ENCODE data around the gene SRCIN1.
"Not testable (repeated sequence)": the region's sequence is repeated elsewhere in the genome, so short reads cannot be mapped to it uniquely, and the experiment has no call there.

The SRCIN1 gene

DNA sequence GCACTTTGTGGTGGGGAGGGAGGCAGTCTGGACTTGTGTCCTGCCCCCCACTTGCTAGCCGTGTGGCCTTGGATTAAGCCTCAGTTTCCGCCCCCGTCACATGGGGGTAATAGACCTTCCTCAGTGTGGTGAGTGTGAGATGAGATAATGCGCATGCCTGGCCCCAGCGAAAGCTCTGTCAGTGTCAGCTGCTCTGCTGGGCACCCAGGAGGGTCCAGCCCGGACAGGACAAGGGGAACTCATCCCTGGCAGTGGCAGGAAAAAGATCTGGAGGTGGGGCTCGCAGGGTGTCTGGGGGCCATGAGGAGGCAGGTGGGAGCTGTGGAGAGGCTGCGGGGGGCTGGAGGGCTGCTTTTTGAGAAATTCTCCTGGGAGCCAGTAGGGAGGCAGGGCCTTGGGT is 63.5 kb downstream of the SRCIN1 start:
- DNase-seq (ENCODE audit: low read depth), result no peak

DNA sequence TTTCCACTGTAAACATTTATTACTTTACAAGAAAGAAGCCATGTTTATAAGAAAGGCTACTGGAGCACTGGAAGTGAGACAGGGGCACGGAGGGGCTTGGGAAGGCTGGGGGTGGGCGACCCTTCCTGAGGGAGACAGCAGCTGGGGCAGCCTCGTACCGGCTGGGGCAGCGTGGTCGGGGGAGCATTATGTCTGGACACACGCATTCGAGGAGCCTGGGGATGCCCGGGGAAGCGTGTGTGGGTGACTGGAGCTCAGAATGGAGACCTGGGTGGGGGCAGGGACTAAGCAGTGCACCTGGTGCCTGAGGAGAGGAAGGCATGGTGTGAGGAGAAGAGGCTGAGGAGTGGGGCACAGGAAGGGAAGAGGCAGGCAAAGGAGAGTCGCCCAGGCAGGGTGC is 64.5 kb downstream of the SRCIN1 start:
- no peak for DNase-seq (ENCODE audit: low read depth)

DNA sequence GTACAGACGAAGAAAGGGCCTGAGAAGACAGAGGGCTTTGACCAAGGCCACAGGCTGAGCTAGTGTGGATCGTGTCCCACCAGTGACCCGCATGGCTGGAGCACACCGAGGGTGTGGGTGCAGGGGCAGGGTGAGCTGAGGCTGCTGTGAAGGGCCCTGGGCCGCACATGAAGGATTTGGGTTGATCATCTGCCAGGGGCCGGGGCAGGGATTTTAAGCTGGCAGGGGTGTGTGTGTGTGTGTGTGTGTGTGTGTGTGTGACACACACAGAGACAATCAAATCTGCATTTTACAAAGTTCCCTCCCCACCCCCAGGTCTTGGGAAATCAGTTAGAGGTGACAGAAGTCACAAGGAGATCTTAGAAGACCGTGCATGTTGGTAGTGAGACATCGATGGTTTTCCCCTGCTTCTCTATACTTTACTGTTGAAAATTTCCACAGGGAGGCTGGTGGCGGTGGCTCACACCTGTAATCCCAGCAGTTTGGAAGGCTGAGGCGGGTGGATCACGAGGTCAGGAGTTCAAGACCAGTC is 65.2 kb downstream of the SRCIN1 start:
- DNase-seq (ENCODE audit: low read depth), result no peak

DNA sequence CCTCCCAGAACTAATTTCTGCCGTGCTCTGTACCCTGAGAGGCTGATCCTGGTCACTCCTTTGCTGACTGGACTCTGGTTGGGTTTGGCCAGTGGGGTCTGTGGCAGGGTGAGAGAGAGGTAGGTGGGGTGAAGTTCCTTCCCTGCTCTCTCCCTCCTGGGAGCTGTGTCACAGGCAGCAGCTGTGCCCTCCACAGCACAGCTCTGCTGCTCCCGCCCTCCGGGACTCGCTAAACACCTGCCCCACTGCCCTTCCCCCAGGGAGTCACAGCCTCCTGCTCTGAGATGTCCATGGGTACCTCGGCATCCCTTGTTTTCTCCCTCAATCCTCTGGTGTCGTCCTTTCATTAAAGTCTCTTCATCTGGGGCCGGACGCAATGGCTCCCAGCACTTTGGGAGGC is 66.4 kb downstream of the SRCIN1 start:
- DNase-seq (ENCODE audit: low read depth), result no peak

DNA sequence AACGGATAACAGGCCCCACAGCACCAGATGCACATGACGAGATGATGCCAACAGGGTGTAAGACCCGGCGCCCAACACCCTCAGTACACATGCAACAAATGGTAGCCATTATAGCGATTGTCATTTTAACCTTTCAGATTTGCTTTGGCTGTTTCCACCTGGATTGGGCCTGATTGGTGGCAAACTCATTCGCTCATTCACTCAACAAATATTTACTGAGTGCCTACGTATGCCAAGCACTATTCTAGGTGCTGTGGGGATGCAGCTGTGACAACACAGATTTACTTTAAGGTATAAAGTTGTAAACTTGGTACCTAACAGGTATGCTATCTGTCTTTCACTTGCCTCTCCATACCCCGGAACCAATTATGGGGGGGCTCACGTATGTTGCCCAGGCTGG is 66.8 kb downstream of the SRCIN1 start:
- DNase-seq (ENCODE audit: low read depth), result no peak

DNA sequence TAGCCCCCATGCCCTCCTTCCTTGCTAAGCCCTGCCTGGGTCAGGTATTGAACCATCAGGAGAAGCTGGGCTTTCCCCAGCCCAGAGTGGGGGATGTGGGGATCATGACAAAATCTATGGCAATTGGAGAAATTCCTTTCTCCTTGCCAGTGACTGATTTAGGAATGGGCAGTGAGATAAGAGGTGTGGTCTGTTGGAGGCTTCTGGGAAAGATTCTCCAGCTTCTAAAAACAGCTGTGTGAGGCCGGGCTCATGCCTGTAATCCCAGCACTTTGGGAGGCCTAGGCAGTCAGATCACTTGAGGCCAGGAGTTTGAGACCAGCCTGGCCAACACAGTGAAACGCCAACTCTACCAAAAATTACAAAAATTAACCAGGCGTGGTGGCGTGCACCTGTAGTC is 69.1 kb downstream of the SRCIN1 start:
- peak; percentile 32 for DNase-seq (ENCODE audit: low read depth)

DNA sequence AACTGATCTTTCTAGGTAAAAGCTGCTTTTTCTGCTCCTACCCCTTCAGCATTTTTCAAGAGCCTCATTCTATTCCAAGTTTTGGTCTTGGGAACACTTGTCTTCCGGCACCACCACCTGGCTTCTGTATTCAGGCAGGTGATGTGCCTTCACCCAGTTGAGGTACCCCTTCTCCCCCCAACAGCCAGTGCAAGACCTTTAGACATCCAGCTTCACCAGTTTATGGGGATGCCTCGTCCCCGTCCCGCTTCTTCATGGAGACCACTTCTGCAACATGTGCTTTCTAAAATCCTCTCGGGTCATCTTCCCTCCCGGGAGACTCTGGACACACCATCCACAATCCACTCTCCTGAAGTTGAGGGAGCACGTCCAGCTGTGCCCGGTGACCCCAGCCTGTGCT is 69.9 kb downstream of the SRCIN1 start:
- no peak for DNase-seq (ENCODE audit: low read depth)

DNA sequence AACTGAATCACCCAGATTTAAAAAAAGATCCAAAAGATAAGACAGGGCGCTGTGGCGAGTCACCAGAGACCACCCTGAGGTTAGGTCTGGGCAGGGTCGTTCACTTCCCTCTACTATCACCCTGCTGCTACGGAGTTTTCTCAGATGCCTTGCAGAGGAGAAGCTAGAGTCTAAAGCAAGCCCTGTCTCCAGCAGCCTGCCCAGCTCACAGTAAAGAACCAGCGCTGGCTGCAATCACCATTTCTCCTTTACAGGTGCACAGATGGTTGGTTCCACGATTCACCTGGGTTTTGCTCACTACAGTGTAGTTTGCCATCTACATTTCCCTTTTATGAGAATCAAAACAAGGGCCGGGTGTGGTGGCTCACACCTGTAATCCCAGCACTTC is 71.3 kb downstream of the SRCIN1 start:
- DNase-seq (ENCODE audit: low read depth), result no peak

DNA sequence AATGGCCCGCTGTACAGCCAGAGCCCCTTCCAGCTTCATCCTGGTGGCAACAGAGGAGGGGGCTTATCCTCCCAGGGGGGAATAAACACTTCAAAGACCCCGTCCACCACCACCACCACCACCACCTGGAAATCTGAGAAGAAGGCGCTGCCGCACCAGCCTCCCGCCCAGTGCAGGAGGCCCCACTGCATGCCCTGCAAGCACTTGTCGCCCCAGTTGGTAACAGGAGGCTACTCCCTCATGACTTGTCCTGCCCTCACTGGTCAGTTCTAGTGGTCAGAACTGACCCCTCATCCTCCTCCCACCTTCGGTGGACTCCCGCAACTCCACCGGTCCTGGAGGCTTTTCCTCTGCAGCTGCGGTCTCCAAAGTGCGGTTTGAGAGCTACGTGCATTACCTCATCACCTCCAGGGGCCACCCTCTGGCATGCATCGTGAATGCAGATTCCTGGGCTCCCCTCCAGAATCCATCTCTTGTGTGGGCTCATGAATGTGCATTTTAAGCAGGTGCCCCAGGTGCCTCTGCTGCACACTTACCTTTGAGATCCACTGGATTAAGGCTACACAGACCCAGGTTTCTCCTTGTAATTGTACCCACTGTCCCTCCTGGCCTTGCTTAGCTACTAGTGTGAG is 71.8 kb downstream of the SRCIN1 start:
- DNase-seq (ENCODE audit: low read depth), result no peak

DNA sequence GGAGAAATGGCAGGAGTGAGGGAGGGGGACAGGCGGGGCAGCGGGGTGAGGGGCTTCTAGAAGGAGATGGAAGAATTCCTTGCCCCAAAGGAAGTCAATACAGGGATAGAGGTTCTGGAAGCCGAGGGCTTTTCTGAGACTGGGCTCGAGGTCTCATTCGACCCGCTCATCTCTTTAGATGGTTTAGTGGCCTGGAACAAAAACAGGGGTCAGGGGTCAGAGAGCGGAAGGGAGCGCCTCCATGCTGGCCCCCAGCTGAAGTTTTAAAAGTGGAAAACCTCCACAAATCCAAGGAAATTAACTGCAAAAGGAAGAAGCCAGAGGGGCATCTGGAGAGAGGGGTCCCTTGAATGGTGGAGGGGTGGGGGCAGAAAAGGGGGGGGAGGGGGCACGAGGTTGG is 72.5 kb downstream of the SRCIN1 start:
- no peak for DNase-seq (ENCODE audit: low read depth)

DNA sequence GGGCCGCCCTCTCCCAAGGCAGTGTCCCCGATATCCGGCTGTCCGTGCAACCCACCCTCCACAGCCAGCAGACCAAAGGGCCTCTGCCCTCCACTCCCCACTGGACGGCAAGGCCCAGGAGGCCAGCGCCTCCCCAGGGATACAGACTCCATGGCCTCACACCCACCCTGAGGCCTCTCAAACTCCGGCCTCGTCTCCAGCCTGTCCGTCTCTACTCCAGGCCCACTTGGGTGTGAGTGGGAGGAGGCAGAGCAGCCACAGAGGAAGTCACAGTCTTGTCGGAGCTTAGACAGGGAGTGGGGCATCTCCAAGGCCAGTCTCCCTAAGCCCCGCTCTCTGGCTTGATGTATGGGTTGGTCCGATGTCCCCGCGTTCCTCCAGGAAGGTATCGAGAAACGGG is 73.3 kb downstream of the SRCIN1 start:
- no peak for DNase-seq (ENCODE audit: low read depth)

DNA sequence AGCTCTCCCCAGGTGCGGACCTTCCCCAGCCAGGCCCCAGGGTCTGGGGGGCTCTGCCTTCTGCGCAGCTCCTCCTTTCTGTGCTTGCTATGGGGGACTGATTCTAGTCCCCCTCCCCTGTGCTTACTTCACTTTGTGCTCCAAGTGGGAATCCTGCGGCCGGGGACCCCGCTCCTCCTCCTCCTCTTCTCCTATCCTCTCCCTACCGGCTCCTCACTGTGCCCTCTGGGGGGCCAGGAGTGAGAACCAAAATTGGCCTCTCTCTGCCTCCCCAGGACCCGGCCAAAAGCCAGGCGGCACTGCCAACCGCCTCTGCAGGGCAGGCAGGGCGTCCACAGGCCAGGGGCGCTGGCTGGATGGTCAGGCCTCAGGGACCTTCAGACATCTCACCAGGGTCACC is 74.0 kb downstream of the SRCIN1 start:
- DNase-seq (ENCODE audit: low read depth), result not testable (repeated sequence)

DNA sequence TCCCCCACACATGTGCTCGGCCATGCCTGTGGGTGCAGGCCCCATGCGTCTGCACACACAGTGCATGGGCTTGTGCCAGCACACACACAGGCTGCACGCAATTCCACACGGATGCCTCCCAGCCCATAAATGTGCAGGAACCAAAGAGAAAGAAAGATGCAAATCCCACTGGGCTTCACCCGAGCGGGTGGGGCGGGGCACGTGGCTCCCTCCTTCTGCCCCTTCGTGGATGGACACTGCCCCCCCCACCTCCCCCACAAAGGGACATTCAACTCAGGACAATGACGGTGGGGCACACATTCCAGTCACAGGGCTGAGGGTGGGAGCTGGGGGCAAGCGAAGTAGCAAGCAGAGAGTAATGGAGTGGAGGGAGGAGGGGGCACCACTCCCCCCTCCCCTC is 74.9 kb downstream of the SRCIN1 start:
- DNase-seq (ENCODE audit: low read depth), result not testable (repeated sequence)

DNA sequence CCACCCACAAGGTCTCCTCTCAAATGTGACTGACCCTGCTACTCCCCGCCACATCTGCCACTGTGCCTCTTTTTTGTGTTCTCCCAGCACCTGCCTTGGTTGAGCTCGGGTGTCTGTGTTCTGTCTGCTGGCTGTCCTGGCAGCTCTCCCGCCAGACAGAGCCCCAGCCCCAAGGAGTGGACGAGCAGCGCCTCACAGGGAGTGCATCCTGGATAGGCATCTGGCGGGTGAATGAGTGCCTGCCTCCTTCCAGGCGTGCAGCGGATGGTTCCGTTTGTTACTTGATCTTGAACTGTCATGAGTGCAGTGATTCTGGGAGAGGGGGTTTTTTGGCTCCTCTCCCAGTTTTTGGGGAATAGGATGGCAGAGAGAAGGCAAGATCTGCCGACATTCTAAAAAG is 77.6 kb downstream of the SRCIN1 start:
- DNase-seq (ENCODE audit: low read depth), result not testable (repeated sequence)

DNA sequence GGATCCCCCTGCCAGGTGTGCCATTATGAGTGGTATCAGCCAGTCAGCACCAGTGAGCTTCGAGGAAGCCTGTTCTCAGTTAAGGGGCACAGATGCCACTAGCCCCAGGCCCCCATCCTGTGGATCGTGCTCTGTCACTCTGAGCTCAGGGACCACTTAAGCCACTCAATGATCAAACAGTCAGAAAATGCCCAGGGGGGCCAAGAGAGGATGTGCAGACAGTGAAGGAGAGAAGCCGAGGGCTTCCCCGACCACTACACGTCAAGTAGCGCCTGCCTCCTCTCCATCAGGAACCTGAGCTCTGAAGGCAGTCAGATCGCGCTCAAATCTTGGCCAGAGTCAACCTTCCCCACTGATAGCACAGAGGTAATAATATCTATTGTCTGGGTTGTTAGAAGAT is 79.2 kb downstream of the SRCIN1 start:
- not testable (repeated sequence) for DNase-seq (ENCODE audit: low read depth)

DNA sequence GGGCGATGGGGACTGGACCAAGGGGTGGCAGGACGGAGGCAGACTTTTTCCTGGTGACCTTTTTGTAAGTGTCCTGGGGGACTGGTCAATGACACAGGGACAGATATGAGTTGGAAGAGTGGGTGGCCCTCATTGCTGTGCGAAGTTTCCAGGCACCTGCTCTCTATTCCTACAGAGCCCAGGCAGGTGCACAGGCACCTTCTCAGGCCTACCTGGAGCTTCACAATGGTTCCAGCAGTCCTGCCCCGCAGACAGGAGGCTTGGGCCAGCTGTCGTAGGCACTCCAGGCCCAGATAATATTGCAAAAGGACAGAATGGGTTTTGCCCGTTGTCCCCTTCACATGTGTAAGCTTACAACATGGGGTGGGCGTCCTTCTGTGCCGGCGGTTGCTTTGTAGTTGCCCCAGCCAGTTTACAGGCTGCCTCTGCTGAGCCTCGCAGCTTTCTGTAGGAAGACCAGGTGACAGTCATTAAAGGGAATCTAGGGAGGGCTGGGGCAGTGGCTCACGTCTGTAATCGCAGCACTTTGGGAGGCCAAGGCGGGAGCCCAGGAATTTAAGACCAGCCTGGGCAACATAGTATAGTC is 93.2 kb downstream of the SRCIN1 start:
- no peak for DNase-seq (ENCODE audit: low read depth)

DNA sequence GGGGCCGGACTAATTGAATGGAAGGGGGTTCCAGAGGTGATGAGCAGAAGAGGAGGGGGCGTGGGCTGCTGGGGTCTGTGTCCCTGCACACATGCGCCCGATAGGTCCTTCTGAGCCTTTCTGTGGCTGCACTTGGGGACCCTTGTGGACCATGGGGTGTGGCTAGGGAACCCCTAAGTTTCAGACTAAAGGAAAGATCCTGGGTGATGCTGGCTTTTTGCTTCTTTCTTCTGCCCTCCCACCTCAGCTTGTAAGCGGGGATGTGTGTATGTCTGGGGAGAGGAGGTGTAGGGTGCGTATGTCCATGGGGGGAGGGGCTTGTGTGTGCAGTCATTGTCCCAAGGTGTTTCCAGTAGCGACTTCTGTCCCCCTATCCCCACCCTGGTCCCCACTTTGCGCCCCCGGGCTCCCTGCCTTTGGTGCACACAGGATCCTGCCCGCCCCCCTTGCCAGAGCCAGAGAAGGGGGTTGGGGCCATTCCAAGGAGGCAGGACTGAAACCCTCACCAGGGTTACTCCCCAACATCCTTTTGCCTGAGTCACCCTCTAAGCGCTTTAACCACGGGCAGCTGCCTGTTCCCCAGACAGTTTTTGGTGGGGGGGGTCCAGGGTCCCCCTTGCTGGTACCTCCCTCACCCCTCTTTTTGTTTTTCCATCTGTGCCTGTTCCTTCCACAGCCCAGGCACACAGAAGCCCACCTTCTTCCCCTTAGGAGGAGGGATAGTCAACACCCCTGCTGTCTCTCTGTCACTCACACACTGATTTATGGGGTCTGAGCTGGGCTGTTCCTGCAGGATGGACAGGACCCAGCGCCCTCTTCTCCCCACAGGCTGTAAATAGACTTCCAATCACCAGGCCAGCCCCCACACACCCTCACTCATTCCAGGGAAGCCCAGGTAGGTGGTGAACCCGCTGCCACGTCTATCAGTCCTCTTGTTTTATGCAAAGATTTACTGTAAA is 94.3 kb downstream of the SRCIN1 start:
- DNase-seq (ENCODE audit: low read depth), result peak; percentile 75

DNA sequence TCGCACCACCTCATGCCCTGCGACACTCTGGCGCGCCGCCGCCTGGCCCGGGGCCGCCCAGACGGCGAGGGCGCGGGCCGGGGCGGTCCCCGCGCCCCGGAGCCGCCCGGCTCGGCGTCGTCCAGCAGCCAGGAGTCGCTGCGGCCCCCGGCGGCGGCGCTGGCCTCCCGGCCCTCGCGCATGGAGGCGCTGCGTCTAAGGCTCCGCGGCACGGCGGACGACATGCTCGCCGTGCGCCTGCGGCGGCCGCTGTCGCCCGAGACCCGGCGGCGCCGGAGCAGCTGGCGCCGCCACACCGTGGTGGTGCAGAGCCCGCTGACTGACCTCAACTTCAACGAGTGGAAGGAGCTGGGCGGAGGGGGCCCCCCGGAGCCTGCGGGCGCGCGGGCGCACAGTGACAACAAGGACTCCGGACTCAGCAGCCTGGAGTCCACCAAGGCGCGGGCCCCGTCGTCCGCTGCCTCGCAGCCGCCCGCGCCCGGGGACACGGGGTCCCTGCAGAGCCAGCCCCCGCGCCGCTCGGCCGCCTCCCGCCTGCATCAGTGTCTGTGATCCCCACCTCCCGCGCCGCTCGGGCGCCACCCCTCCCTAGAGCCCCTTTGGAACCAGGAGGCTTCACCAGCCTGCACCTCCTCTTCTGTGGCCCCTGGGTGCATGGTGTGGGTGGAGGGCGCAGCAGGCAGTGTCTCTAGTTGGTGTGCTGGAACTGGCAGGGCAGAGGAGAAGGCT is 95.2 kb downstream of the SRCIN1 start:
- DNase-seq (ENCODE audit: low read depth), result no peak

DNA sequence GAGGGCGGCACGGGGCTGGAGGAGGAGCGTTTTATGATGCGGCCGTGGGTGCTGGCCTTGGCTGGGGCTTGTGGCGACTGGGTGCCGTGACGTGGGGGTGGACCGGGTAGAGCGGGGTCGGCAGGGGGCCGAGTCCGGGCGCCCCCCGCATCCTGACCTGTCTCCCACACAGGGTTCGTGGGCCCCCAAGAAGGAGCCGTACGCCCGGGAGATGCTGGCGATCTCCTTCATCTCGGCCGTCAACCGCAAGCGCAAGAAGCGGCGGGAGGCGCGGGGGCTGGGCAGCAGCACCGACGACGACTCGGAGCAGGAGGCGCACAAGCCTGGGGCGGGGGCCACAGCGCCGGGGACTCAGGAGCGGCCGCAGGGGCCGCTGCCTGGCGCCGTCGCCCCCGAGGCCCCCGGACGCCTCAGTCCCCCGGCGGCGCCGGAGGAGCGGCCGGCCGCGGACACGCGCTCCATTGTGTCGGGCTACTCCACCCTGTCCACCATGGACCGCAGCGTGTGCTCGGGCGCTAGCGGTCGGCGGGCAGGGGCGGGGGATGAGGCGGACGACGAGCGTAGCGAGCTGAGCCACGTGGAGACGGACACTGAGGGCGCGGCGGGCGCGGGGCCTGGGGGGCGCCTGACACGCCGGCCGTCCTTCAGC is 95.9 kb downstream of the SRCIN1 start:
- no peak for DNase-seq (ENCODE audit: low read depth)

DNA sequence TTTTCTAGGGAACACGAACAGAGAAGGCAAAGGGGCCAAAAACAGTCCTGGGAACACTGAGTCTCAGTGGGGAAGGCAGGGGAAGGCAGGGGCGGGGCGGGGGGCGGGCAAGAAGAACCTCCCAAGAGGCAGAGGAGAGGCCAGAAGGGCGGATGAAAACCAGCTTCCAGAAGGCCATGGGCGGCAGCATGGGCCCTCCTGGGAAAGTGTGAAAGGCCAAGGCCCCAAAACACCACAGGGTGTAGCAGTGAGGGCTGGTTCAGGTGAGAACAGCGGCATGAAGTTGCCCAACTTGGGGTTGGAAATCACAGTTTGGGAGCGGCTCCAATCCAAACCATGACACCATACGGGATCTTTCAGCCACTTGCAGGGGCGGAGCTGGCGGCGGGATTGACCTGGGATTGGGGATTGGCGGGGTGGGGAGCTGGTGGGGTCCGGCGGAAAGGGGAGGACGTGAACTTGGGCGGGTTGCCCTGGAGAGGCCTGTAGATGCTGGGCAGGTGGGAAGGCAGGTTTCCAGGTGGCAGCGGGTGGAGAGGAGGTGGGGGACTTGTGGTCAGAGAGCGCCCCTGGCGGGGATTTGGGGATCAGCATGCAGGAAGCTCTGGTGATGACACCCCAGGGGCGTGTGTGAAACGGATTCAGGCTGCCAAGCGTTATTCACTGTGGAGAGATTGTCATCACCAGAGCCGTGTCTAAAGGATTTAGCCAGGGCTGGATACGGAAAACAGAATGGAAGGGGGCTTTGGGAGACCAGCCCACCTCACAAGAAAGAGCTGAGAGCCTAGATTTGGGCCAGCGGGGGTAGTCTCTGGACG is 96.6 kb downstream of the SRCIN1 start:
- DNase-seq (ENCODE audit: low read depth), result peak; percentile 89

DNA sequence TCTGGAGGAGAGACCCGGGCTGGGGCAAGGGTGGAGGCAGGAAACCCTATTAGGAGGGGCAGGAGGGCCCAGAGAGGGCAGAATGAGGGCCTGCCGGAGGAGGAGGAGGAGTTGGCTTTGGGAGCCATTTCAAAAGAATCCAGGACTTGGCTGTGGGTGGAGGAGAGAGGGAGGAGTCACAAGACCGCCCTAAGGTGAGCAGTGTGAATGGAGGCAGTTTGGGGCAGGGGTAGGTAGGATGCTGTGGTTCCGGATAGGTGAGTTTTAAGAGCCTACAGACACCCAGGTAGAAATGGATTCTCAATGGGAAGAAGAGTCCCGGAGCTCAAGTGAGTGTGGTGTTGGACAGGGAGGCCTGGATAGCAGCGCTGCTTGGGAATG is 97.2 kb downstream of the SRCIN1 start:
- DNase-seq (ENCODE audit: low read depth), result no peak

Data from amniotic epithelial cell (primary cell).